ENCODE measurements around the gene TMEM165.
"Not testable (repeated sequence)": the region's sequence is repeated elsewhere in the genome, so short reads cannot be mapped to it uniquely, and the experiment has no call there.

DNA sequence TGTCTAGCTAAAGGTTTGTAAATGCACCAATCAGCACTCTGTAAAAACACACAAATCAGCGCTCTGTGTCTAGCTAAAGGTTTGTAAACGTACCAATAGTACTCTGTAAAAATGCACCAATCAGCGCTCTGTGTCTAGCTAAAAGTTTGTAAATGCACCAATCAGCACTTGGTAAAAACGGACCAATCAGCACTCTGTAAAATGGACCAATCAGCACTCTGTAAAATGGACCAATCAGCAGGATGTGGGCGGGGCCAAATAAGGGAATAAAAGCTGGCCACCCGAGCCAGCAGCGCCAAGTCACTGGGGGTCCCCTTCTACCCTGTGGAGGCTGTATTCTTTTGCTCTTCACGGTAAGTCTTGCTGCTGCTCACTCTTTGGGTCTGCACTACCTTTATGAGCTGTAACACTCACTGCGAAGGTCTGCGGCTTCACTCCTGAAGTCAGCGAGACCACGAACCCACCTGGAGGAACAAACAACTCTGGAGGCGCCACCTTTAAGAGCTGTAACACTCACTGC lies 42.5 kb upstream of the TMEM165 start:
- TF ChIP-seq, protein P1, sequence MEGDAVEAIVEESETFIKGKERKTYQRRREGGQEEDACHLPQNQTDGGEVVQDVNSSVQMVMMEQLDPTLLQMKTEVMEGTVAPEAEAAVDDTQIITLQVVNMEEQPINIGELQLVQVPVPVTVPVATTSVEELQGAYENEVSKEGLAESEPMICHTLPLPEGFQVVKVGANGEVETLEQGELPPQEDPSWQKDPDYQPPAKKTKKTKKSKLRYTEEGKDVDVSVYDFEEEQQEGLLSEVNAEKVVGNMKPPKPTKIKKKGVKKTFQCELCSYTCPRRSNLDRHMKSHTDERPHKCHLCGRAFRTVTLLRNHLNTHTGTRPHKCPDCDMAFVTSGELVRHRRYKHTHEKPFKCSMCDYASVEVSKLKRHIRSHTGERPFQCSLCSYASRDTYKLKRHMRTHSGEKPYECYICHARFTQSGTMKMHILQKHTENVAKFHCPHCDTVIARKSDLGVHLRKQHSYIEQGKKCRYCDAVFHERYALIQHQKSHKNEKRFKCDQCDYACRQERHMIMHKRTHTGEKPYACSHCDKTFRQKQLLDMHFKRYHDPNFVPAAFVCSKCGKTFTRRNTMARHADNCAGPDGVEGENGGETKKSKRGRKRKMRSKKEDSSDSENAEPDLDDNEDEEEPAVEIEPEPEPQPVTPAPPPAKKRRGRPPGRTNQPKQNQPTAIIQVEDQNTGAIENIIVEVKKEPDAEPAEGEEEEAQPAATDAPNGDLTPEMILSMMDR (optimal IDR thresholded peaks at IDR 0.05 in 1 of 3, IDR thresholded peaks at IDR 0.05 in 1 of 3, conservative IDR thresholded peaks at IDR 0.05 in 1 of 3; ENCODE audit: extremely low read depth in 1 of 3, insufficient read depth in 2 of 3, low read length in 3 of 3) = not testable (repeated sequence)
- not testable (repeated sequence) for TF ChIP-seq EZH2 (IDR thresholded peaks at IDR 0.05; ENCODE audit: low read length)

Measured in keratinocyte (primary cell).